A549 treated with RU486 at 1 μM for 4 hours (cell line): ENCODE data around the gene FNIP1. TPM values are rescaled to one million over a fixed set of nuclear protein-coding genes. Genes with fewer than 3 reads are reported as not detected.

ENCODE experiments used
- total RNA-seq: library from RNA; stranded (reverse); fragments of 200-300 nt; extraction: Qiagen RNA extraction; gene quantifications from 5 replicates; pipeline ENCODE4 v1.2.3, GENCODE V29; 2022; ENCODE audit warnings: low read depth

The FNIP1 gene
- 8.1 to 12.5 TPM (median 11.7 TPM) in 5 replicates for total RNA-seq

GRCh38 chr5:131796793-131797693 is at the start of gene FNIP1:
Gene FNIP1 (minus strand): TSS chr5:131797017. CDS start chr5:131796921, 96 bp downstream.

GRCh38 chr5:131634996-131635683 is 161.7 kb downstream of the FNIP1 start, which contains the start of gene RAPGEF6:
Gene RAPGEF6 (minus strand): TSS chr5:131635229. CDS start chr5:131635030, 199 bp downstream.

Other genes starting within 250 kb of the FNIP1 start
- 6.6 to 8.7 TPM (median 7.3 TPM) in 5 replicates for gene RAPGEF6, start 161.8 kb downstream of the FNIP1 start, total RNA-seq
- not detected in 5 replicates for gene MEIKIN, start 148.6 kb upstream of the FNIP1 start, total RNA-seq
- gene ACSL6, start 214.6 kb upstream of the FNIP1 start, total RNA-seq: 0.16 to 0.24 TPM in 2 of 5 replicates, not detected in the others